ENCODE results near the gene COBL.
"Not testable (repeated sequence)": the region's sequence is repeated elsewhere in the genome, so short reads cannot be mapped to it uniquely, and the experiment has no call there.

COBL gene

DNA sequence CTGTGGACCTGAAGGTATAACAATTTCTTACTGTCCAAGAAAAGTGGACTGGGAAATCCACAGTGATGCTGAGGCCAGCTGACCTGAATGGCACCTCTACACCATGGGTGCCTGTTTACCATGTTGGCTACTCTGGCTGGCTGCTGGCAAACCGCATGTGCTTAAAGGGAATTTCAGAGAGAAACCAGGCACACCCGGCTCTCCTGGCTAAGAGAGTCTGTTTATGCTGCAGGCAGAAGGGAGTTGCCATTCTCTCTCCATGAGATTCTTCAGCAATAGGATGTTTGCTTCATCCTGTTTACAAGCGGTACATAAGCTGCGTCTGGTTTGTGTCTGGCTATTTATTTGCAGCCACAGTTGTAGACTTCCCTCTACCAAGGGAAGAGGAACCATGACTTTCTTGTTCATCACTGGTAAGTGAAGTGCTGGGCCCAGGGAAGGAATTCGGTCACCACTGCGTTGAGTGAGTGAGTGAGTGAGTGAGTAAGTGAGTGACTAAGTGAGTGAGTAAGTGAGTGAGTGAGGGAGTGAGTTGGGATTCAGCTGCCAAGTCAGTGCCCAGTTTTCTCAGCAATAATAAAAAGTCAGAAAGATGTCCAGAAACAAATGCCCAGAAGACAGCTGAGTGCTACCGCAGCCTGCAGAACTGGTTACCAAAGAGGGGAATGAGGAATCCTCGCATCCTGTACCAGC, 90.4 kb downstream of the COBL start:
- Mint-ChIP-seq H3K27me3 (peaks cover 7% of the 10 kb centered on the region), H3K36me3 (no peaks in the 10 kb centered on the region), H3K9me3 (no peaks in the 10 kb centered on the region), H3K27ac (no peak overlapping the region), H3K4me1 (no peaks in the 10 kb centered on the region), H3K4me3 (no peak overlapping the region)
- CTCF ChIA-PET: no interaction called here
- no peak for DNase-seq

DNA sequence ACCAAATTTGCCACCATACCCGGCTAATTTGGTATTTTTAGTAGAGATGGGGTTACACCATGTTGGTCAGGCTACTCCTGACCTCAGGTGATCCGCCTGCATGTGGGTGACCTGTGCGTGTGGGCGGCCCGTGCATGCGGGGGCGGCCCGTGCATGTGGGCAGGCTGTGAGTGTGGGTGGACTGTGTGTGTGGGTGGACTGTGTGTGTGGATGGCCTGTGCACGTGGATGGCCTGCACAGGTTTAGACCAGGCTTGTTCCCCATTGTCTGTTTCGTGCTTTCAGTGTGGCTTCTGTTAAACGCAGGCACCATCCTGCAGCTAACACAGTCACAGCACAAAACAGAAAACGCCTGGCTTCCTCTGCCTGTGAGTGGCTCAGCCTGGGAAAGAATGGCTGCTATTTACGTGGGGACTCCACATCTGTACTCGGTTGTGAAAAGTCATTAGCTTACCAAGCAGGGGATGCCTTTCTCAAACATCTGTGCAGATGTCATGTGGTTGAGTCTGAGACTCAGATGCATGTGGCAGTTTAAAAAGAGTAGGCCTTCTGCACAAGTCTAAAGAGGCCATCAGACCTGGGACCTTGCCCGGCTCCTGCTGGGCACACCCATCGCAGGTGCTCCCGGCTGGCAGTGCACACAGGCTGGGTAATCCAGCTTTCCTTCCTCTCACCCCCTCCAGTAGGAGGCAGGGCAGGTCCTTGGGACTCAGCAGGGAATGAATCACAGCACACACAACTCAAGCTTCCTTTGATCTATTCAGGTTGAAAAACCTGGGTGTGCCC, 91.6 kb downstream of the COBL start:
- Mint-ChIP-seq H3K27me3 (peaks cover 4% of the 10 kb centered on the region), H3K36me3 (no peaks in the 10 kb centered on the region), H3K27ac (no peak overlapping the region), H3K4me3 (no peak overlapping the region), H3K4me1 (no peaks in the 10 kb centered on the region), H3K9me3 (no peaks in the 10 kb centered on the region)
- no peak for DNase-seq
- CTCF ChIA-PET: interaction anchor here (1.0 kb wide), 1 partner anchor 62 kb away, joined by 5 read pairs; no protein-coding TSS in a partner anchor

DNA sequence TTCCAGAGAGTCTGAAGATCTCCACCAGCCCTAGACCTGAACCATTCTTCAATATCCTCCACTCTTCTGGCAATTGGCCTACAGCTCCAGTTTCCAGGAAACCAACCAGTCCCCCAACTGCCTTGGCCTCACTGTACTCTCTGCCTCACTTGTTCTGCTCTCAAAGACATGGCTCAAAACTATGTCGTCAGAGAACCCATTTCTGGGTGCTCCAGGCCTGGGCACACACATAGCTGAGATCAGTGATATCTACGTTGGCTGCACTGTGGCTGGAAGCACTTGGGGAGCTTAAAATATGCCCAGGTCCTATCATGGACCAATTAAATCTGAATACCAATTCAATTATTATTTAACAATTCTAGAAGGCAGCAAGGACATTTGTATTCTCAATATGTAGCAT, 93.1 kb downstream of the COBL start:
- Mint-ChIP-seq H3K4me3 (no peak overlapping the region), H3K27me3 (no peaks in the 10 kb centered on the region), H3K36me3 (no peaks in the 10 kb centered on the region), H3K4me1 (no peaks in the 10 kb centered on the region), H3K27ac (no peak overlapping the region), H3K9me3 (no peaks in the 10 kb centered on the region)
- no peak for DNase-seq
- CTCF ChIA-PET: no interaction called here

DNA sequence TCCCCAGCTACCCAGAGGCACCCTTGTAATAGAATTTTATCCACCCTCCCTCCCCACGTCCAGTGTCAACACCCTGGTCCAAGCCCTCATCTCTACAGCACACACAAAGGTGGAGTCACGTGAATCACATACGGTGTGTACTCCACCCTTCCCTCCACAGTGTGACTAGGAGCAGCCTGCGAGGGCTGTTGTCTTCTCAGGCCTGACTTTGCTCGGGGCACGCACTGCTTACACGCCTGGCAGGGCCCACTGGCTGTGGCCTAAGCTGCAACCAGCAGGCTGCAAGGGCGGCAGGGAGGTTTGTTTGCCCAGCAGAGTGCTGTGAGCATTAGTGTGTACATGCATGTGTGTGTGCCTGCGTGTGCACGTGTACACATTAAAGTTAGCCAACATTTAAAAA, 93.7 kb downstream of the COBL start:
- no peaks in the 10 kb centered on the region for H3K9me3 Mint-ChIP-seq
- H3K36me3 Mint-ChIP-seq: no peaks in the 10 kb centered on the region
- H3K27me3 Mint-ChIP-seq: no peaks in the 10 kb centered on the region
- no peak overlapping the region for H3K27ac Mint-ChIP-seq
- no peaks in the 10 kb centered on the region for H3K4me1 Mint-ChIP-seq
- DNase-seq: no peak
- CTCF ChIA-PET: no interaction called here
- H3K4me3 Mint-ChIP-seq: no peak overlapping the region

DNA sequence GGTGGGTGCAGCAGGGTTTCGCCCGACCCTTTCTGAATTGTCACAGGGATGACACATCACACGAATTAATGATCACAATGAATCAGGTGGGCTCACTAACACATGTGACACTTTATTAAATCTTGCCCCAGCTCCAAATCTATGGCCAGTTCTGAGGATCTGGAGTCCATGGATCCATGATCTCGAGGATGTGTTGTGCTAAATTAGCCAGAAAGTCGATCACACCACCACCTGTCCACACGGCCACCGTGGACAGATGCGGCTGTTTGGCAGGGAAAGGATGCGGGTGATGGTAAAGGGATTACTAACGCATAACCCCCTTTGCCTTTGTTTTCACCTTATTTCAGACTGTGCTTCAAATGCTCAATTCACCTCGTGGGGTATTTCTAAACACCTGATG, 96.4 kb downstream of the COBL start:
- Mint-ChIP-seq H3K27ac (no peak overlapping the region), H3K36me3 (no peaks in the 10 kb centered on the region), H3K4me3 (no peak overlapping the region), H3K9me3 (no peaks in the 10 kb centered on the region), H3K27me3 (no peaks in the 10 kb centered on the region), H3K4me1 (no peaks in the 10 kb centered on the region)
- CTCF ChIA-PET: no interaction called here
- no peak for DNase-seq

DNA sequence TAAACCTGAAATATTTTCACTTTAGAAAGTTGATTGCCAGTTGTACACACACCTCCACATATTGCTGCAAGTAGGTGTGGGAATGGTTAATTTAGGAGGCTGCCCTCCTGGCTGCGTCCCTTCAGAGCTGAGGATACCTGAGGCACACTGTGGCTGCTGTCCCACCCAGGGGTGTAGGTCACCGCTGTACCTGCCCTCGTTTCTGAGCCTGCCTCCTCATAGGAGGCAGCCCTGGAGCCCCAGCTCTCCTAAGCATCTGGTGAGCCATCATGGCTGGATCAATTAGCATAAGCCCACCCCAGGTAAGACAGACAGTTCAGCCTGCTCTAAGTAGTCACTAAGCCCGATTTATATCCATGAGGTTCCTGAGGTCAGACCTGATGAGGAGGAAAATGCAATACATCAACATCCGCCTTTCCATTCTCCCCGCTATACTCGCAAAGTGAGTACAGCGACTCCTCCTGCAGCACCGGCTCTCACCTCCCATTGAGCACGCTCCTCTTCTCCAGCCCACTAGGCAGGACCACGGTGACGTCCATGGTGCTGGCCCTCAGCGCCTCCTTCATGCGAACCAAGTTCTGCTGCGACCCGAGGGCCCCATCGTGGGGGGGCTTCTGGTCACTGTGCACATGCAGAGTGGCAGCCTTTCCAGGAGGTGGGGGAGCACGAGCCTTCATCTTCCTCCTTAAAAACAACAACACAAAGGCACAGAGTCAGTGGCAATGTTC, 97.2 kb downstream of the COBL start:
- H3K36me3 Mint-ChIP-seq: no peaks in the 10 kb centered on the region
- H3K9me3 Mint-ChIP-seq: no peaks in the 10 kb centered on the region
- H3K4me1 Mint-ChIP-seq: no peaks in the 10 kb centered on the region
- no peak overlapping the region for H3K4me3 Mint-ChIP-seq
- no peak for DNase-seq
- no peak overlapping the region for H3K27ac Mint-ChIP-seq
- H3K27me3 Mint-ChIP-seq: no peaks in the 10 kb centered on the region
- CTCF ChIA-PET: no interaction called here

DNA sequence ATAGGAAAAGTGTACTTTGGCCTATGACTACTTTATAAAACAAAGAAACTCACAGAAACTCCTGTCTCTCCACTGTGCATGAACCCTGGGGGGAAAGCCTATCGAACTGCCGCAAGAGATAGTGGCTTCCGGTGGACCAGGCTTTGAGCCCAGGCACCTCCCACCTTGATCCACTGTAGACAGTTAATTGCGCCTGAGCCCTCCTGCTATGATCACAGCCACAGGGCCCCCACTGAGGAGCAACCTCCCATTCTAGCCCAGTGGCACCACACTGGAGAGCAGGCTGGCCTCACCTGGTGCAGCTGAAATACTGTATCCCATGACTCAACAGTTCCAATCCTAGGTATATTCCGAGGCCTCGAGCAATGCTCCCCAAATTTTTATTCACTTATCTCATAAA, 98.8 kb downstream of the COBL start:
- Mint-ChIP-seq H3K36me3 (no peaks in the 10 kb centered on the region), H3K4me1 (no peaks in the 10 kb centered on the region), H3K4me3 (no peak overlapping the region), H3K27me3 (no peaks in the 10 kb centered on the region), H3K27ac (no peak overlapping the region), H3K9me3 (no peaks in the 10 kb centered on the region)
- CTCF ChIA-PET: no interaction called here
- DNase-seq: no peak

DNA sequence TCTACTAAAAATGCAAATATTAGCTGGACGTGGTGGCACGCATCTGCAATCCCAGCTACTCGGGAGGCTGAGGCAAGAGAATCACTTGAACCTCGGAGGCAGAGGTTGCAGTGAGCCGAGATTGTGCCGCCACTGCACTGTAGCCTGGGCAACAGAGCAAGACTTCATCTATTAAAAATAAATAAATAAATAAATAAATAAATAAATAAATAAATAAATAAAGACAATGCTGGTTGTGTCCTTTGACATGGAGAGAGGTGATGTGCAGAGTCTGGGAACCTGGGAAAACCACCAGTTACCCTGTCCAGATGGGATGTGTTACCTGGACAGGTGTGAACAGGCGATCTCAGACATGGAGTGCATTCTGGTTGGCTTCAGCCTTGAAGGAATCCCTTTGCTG, 102.5 kb downstream of the COBL start:
- Mint-ChIP-seq H3K9me3 (no peaks in the 10 kb centered on the region), H3K4me1 (no peaks in the 10 kb centered on the region), H3K4me3 (no peak overlapping the region), H3K27me3 (no peaks in the 10 kb centered on the region), H3K27ac (no peak overlapping the region), H3K36me3 (no peaks in the 10 kb centered on the region)
- CTCF ChIA-PET: no interaction called here
- DNase-seq: no peak

DNA sequence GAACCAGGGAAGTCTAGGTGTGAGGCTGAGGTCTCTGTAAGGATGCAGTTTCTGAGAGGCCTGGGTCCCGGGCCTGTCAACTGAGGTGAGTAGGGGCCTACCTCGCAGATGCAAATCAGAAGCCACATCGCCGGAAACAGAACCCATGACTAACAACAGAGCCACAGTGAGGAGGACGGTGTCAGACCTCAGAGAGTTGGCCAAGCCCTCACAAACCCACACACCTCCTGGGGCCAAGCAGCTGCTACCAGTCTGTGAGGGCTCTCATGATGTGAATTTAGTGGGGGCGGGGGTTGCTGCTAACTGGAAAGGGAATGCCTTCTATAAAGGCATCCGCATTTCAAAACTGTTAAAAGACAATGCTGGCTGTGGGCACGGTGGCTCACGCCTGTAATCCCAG, 103.0 kb downstream of the COBL start:
- Mint-ChIP-seq H3K27ac (no peak overlapping the region), H3K4me1 (no peaks in the 10 kb centered on the region), H3K9me3 (no peaks in the 10 kb centered on the region), H3K27me3 (no peaks in the 10 kb centered on the region), H3K4me3 (no peak overlapping the region), H3K36me3 (no peaks in the 10 kb centered on the region)
- CTCF ChIA-PET: no interaction called here
- no peak for DNase-seq

DNA sequence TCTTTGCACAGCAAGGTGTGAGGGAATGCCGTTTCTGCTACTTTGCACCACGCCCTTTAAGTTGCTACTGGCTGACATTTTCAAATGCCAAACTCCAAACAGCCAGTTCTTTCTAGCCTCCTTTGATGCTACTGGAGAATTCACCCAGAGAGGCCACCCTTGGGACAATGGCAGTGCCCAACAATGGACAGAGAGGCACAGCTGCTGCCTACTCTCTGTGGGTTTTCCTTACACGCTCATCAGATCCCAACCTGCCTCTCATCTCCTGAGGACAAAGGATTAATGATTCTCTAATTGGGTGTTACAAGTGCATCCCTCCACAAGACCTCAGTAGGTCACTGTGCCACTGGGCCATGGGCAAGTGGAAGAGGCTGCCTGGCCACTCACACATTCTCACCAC, 105.8 kb downstream of the COBL start:
- H3K4me3 Mint-ChIP-seq: no peak overlapping the region
- no peak overlapping the region for H3K27ac Mint-ChIP-seq
- H3K4me1 Mint-ChIP-seq: no peaks in the 10 kb centered on the region
- CTCF ChIA-PET: no interaction called here
- peaks cover 4% of the 10 kb centered on the region for H3K27me3 Mint-ChIP-seq
- H3K36me3 Mint-ChIP-seq: no peaks in the 10 kb centered on the region
- DNase-seq: no peak
- no peaks in the 10 kb centered on the region for H3K9me3 Mint-ChIP-seq

DNA sequence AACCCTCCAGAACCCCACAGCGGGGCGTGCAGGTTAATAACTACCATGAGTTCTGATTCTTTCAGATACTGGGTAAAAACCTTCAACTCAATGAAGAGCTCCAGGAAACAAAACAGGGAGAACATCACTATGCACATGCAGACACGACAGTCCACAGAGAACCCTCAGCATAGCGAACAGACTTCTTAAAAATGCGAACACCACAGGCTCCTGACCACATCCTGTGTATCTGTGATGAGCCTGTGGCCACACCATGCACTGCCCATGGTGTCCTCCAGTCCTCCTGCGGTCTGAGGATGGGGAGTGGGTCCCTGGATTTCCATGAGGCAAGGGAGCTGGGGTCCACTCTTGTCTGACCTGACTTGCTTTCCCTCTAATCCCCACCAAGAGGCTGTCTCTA, 107.2 kb downstream of the COBL start:
- Mint-ChIP-seq H3K27ac (no peak overlapping the region), H3K36me3 (no peaks in the 10 kb centered on the region), H3K27me3 (peaks cover 4% of the 10 kb centered on the region), H3K9me3 (no peaks in the 10 kb centered on the region), H3K4me1 (no peaks in the 10 kb centered on the region), H3K4me3 (no peak overlapping the region)
- CTCF ChIA-PET: no interaction called here
- DNase-seq: no peak

DNA sequence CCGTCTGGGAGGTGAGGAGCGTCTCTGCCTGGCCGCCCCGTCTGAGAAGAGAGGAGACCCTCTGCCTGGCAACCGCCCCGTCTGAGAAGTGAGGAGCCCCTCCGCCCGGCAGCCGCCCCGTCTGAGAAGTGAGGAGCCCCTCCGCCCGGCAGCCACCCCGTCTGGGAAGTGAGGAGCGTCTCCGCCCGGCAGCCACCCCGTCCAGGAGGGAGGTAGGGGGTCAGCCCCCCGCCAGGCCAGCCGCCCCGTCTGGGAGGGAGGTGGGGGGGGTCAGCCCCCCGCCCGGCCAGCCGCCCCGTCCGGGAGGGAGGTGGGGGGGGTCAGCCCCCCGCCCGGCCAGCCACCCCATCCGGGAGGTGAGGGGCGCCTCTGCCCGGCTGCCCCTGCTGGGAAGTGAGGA, 108.5 kb downstream of the COBL start:
- not testable (repeated sequence) for H3K9me3 Mint-ChIP-seq

DNA sequence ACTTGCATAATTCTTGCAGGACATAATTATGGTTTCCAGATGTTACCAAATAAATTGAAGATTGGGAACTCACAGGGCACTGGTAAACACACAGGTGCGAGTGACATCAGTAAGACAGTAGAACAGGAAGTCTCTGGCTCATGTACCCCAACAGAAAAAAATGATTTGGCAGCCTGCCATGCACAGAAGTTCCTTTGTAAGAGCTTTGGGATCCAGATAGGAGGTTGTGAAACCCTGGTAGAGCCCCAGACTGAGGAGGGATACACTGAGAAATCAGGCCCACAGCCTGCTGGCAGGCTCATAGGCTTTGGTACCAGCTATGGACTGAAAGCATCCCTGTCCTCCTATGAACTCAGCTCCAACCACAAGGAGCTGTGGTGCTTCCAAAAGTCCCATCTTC, 118.0 kb downstream of the COBL start:
- H3K27ac Mint-ChIP-seq: no peak overlapping the region
- H3K4me1 Mint-ChIP-seq: no peaks in the 10 kb centered on the region
- no peaks in the 10 kb centered on the region for H3K36me3 Mint-ChIP-seq
- no peak for DNase-seq
- no peaks in the 10 kb centered on the region for H3K9me3 Mint-ChIP-seq
- H3K4me3 Mint-ChIP-seq: no peak overlapping the region
- peaks cover 15% of the 10 kb centered on the region for H3K27me3 Mint-ChIP-seq
- CTCF ChIA-PET: no interaction called here

More for the DNA sequence above, 108.5 kb downstream of the COBL start:
- CTCF ChIA-PET, H3K4me3 Mint-ChIP-seq, H3K36me3 Mint-ChIP-seq, H3K4me1 Mint-ChIP-seq, DNase-seq, H3K27ac Mint-ChIP-seq, H3K27me3 Mint-ChIP-seq: not testable (repeated sequence)

DNA sequence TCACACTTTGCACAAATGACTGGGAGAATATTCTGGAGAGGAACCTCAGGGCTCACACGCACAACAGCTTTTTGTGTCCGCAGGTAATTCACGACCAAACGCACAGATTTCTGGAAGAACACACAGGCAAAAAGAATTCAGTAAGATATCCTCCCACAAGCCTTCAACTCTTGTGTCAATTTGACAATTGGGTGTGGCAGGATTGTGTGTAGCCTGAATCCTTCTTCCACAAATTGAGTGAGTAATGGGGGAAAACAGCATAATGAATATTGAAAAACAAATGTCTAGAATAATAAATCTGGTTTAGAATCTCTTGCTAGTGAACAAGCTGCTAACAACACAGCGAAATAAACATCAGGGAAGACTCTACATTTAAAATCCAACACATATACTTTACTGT, 125.6 kb downstream of the COBL start:
- H3K4me3 Mint-ChIP-seq: no peak overlapping the region
- peaks cover 13% of the 10 kb centered on the region for H3K27me3 Mint-ChIP-seq
- H3K27ac Mint-ChIP-seq: no peak overlapping the region
- H3K9me3 Mint-ChIP-seq: no peaks in the 10 kb centered on the region
- CTCF ChIA-PET: no interaction called here
- DNase-seq: no peak
- no peaks in the 10 kb centered on the region for H3K36me3 Mint-ChIP-seq
- H3K4me1 Mint-ChIP-seq: no peaks in the 10 kb centered on the region

DNA sequence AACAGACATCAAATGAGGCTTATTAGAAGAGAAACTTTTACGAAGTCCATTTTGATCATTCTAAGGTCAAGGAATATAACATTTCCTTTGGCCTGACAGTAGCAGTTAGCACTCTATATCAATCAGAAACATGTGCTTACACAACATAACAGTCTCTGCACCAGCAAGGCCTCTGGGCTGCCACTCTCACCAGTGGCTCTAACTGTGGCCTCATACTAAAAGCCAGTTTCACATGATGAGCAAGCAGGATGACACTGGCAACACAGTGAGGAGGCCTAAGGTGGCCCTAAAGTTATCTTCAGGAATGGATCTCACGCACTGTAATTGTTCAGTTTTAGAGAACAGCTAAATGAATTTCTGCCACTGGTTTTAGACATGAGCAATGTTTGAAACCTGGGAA, 126.8 kb downstream of the COBL start:
- Mint-ChIP-seq H3K36me3 (no peaks in the 10 kb centered on the region), H3K27ac (no peak overlapping the region), H3K9me3 (no peaks in the 10 kb centered on the region), H3K4me1 (no peaks in the 10 kb centered on the region), H3K4me3 (no peak overlapping the region), H3K27me3 (peaks cover 13% of the 10 kb centered on the region)
- no peak for DNase-seq
- CTCF ChIA-PET: no interaction called here

All from activated naive CD4-positive, alpha-beta T cell treated with anti-CD3 and anti-CD28 coated beads, Interleukin-2, amount 10 ng/mL, durations not matched to agents 7 days and 5 days (primary cell).